ENCODE data around the gene DRC1.

DRC1 gene

GRCh38 chr2:26422947-26423629 is 21.4 kb downstream of the DRC1 start:
- Mint-ChIP-seq H3K4me1 (no peaks in the 10 kb centered on the region), H3K4me3 (no peak overlapping the region), H3K27ac (no peak overlapping the region), H3K27me3 (no peaks in the 10 kb centered on the region), H3K9me3 (no peaks in the 10 kb centered on the region), H3K36me3 (no peaks in the 10 kb centered on the region)
- no peak for ATAC-seq

- Mint-ChIP-seq H3K4me1 (no peaks in the 10 kb centered on the region), H3K27ac (no peak overlapping the region), H3K36me3 (no peaks in the 10 kb centered on the region), H3K27me3 (no peaks in the 10 kb centered on the region), H3K4me3 (no peak overlapping the region), H3K9me3 (no peaks in the 10 kb centered on the region)
- no peak for ATAC-seq
These were observed 22.0 kb downstream of the DRC1 start for GRCh38 chr2:26423750-26424149.

- ATAC-seq = no peak
- no peaks in the 10 kb centered on the region for H3K36me3 Mint-ChIP-seq
- H3K9me3 Mint-ChIP-seq = no peaks in the 10 kb centered on the region
- no peaks in the 10 kb centered on the region for H3K27me3 Mint-ChIP-seq
- no peaks in the 10 kb centered on the region for H3K4me1 Mint-ChIP-seq
- no peak overlapping the region for H3K27ac Mint-ChIP-seq
- H3K4me3 Mint-ChIP-seq = no peak overlapping the region
These were observed 22.5 kb downstream of the DRC1 start for GRCh38 chr2:26424221-26424620.

- H3K9me3 Mint-ChIP-seq = no peaks in the 10 kb centered on the region
- no peak overlapping the region for H3K4me3 Mint-ChIP-seq
- no peaks in the 10 kb centered on the region for H3K36me3 Mint-ChIP-seq
- peaks cover 11% of the 10 kb centered on the region for H3K27me3 Mint-ChIP-seq
- no peak for ATAC-seq
- H3K4me1 Mint-ChIP-seq = no peaks in the 10 kb centered on the region
- H3K27ac Mint-ChIP-seq = no peak overlapping the region
These were observed 27.1 kb downstream of the DRC1 start for GRCh38 chr2:26428846-26429245.

GRCh38 chr2:26429779-26430578 is 28.3 kb downstream of the DRC1 start:
- no peak for ATAC-seq
- H3K27me3 Mint-ChIP-seq = peaks cover 11% of the 10 kb centered on the region
- H3K4me1 Mint-ChIP-seq = no peaks in the 10 kb centered on the region
- no peak overlapping the region for H3K27ac Mint-ChIP-seq
- no peaks in the 10 kb centered on the region for H3K9me3 Mint-ChIP-seq
- H3K4me3 Mint-ChIP-seq = no peak overlapping the region
- no peaks in the 10 kb centered on the region for H3K36me3 Mint-ChIP-seq

GRCh38 chr2:26430826-26431225 is 29.1 kb downstream of the DRC1 start:
- Mint-ChIP-seq H3K4me1 (no peaks in the 10 kb centered on the region), H3K27ac (no peak overlapping the region), H3K9me3 (no peaks in the 10 kb centered on the region), H3K4me3 (no peak overlapping the region), H3K27me3 (peaks cover 11% of the 10 kb centered on the region), H3K36me3 (no peaks in the 10 kb centered on the region)
- ATAC-seq = no peak

GRCh38 chr2:26432363-26432762 is 30.6 kb downstream of the DRC1 start:
- H3K4me1 Mint-ChIP-seq = no peaks in the 10 kb centered on the region
- H3K4me3 Mint-ChIP-seq = no peak overlapping the region
- H3K27ac Mint-ChIP-seq = no peak overlapping the region
- H3K9me3 Mint-ChIP-seq = no peaks in the 10 kb centered on the region
- no peaks in the 10 kb centered on the region for H3K36me3 Mint-ChIP-seq
- ATAC-seq = no peak
- peaks cover 11% of the 10 kb centered on the region for H3K27me3 Mint-ChIP-seq

- no peaks in the 10 kb centered on the region for H3K36me3 Mint-ChIP-seq
- no peak overlapping the region for H3K4me3 Mint-ChIP-seq
- H3K4me1 Mint-ChIP-seq = no peaks in the 10 kb centered on the region
- H3K27me3 Mint-ChIP-seq = peaks cover 11% of the 10 kb centered on the region
- no peaks in the 10 kb centered on the region for H3K9me3 Mint-ChIP-seq
- ATAC-seq = no peak
- H3K27ac Mint-ChIP-seq = no peak overlapping the region
These were observed 31.1 kb downstream of the DRC1 start for GRCh38 chr2:26432859-26433258.

- no peak overlapping the region for H3K27ac Mint-ChIP-seq
- ATAC-seq = no peak
- no peaks in the 10 kb centered on the region for H3K4me1 Mint-ChIP-seq
- peaks cover 14% of the 10 kb centered on the region for H3K27me3 Mint-ChIP-seq
- H3K36me3 Mint-ChIP-seq = no peaks in the 10 kb centered on the region
- no peak overlapping the region for H3K4me3 Mint-ChIP-seq
- H3K9me3 Mint-ChIP-seq = no peaks in the 10 kb centered on the region
These were observed 33.4 kb downstream of the DRC1 start for GRCh38 chr2:26435106-26435505.

GRCh38 chr2:26438526-26438925 is 36.8 kb downstream of the DRC1 start:
- Mint-ChIP-seq H3K36me3 (no peaks in the 10 kb centered on the region), H3K9me3 (no peaks in the 10 kb centered on the region), H3K27ac (no peak overlapping the region), H3K4me3 (no peak overlapping the region), H3K27me3 (peaks cover 9% of the 10 kb centered on the region), H3K4me1 (no peaks in the 10 kb centered on the region)
- ATAC-seq = no peak

GRCh38 chr2:26438926-26439325 is 37.2 kb downstream of the DRC1 start:
- Mint-ChIP-seq H3K27ac (no peak overlapping the region), H3K36me3 (no peaks in the 10 kb centered on the region), H3K4me3 (no peak overlapping the region), H3K4me1 (no peaks in the 10 kb centered on the region), H3K9me3 (no peaks in the 10 kb centered on the region), H3K27me3 (peaks cover 9% of the 10 kb centered on the region)
- no peak for ATAC-seq

GRCh38 chr2:26442301-26442700 is 40.6 kb downstream of the DRC1 start:
- ATAC-seq = no peak

GRCh38 chr2:26442707-26443106 is 41.0 kb downstream of the DRC1 start:
- Mint-ChIP-seq H3K4me1 (no peaks in the 10 kb centered on the region), H3K27ac (no peak overlapping the region), H3K27me3 (peaks cover 9% of the 10 kb centered on the region), H3K9me3 (no peaks in the 10 kb centered on the region), H3K4me3 (no peak overlapping the region), H3K36me3 (no peaks in the 10 kb centered on the region)
- ATAC-seq = no peak

More at GRCh38 chr2:26442301-26442700, 40.6 kb downstream of the DRC1 start:
- Mint-ChIP-seq H3K27ac (no peak overlapping the region), H3K36me3 (no peaks in the 10 kb centered on the region), H3K4me1 (no peaks in the 10 kb centered on the region), H3K4me3 (no peak overlapping the region), H3K27me3 (peaks cover 9% of the 10 kb centered on the region), H3K9me3 (no peaks in the 10 kb centered on the region)

- Mint-ChIP-seq H3K4me3 (no peak overlapping the region), H3K36me3 (no peaks in the 10 kb centered on the region), H3K27me3 (peaks cover 14% of the 10 kb centered on the region), H3K27ac (no peak overlapping the region), H3K9me3 (no peaks in the 10 kb centered on the region), H3K4me1 (no peaks in the 10 kb centered on the region)
- no peak for ATAC-seq
These were observed 42.5 kb downstream of the DRC1 start for GRCh38 chr2:26444236-26444635.

- Mint-ChIP-seq H3K9me3 (peaks cover 3% of the 10 kb centered on the region), H3K27ac (no peak overlapping the region), H3K36me3 (no peaks in the 10 kb centered on the region), H3K27me3 (peaks cover 32% of the 10 kb centered on the region), H3K4me1 (no peaks in the 10 kb centered on the region), H3K4me3 (no peak overlapping the region)
- ATAC-seq = peak; percentile 31
These were observed 46.9 kb downstream of the DRC1 start for GRCh38 chr2:26448651-26449050.
